GM21526 (cell line): ENCODE results near the gene SLC50A1.
"Not testable (repeated sequence)": the region's sequence is repeated elsewhere in the genome, so short reads cannot be mapped to it uniquely, and the experiment has no call there.

Experiments
- ATAC-seq: cut with Tn5 transposase; IDR thresholded peaks from one replicate; pipeline ENCODE4 v1.9.1; 2021; ENCODE audit warnings: moderate library complexity; ENCODE audit not compliant: unreplicated experiment, low FRiP score

The SLC50A1 gene

GRCh38 chr1:155113450-155113980 is 22.1 kb upstream of the SLC50A1 start:
- ATAC-seq = no peak

- ATAC-seq = no peak
Observed at GRCh38 chr1:155116113-155116764, 19.4 kb upstream of the SLC50A1 start.

DNA sequence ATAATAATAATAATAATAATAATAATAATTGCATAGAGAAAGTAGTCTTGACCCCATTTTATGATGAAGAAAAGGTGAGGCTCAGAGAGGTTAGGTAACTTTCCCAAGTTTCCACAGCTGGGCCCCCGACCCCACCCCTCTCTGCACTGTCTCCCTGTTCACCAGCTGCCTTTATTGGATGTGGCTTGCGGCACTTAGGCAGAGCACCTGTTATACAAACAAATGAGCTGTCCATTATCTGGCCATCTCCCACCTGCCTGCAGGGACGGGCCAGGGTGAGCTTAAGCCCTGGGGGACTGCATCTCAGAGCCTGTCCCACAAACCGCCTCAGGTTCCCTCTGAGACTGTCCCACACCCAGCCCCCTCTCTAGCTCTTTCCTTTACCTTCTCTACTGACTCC is 18.0 kb upstream of the SLC50A1 start:
- ATAC-seq = no peak

- not testable (repeated sequence) for ATAC-seq
Observed at GRCh38 chr1:155118090-155118489, 17.6 kb upstream of the SLC50A1 start.

- ATAC-seq = no peak
Observed at GRCh38 chr1:155120253-155120652, 15.4 kb upstream of the SLC50A1 start.

DNA sequence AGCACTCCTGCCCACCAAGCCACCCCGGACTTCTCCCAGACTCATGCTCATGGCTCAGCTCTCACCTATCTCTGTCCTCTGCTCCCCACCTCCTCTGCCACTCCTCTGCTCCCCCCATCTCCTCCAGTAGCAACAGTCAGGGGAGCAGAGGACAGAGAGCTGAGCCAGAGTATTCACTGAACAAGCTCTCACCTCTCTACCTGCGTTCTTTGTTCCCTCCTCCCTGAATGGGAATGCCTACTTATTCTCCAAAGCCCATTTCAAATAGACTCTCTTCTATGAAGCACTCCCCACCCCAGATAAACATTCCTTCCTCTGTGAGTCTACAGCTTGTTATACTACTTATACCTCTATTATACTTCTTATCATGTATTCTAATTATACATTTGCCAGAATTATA is 14.4 kb upstream of the SLC50A1 start:
- no peak for ATAC-seq

DNA sequence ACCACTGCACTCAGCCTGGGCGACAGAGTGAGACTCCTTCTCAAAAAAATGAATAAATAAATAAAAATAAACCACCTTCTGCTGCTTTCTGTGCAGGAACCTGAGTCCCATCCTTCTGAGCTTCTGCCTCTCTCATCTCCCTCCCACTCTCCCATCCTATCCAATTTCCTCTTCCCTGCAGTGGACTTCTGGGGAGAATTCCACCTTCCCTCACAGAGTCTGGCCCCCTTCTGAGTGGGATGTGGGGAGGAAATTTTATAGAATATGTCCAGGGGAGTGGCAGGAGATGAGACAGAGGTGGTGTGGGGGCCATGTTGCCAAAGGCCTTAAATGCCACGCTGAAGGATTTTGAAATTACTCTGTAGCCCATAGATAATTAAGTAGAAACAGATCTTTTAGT is 13.3 kb upstream of the SLC50A1 start:
- no peak for ATAC-seq

DNA sequence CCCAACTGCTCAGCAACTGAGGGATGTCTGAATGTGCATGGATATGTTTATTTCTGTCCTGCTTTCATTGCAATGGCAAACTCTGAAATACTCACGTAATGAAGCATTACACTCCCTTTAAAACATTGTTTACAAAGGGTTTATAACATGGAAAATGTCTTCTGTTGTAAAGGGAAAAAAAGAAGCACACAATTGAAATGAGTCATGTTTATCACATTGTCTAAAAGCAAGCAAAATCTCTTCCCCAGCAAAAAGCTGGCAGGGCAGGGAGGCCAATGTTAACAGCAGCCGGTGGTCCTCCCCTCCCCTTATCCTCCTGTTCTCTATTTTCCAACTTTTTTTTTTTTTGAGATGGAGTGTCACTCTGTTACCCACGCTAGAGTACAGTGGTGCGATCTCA is 11.9 kb upstream of the SLC50A1 start:
- no peak for ATAC-seq

DNA sequence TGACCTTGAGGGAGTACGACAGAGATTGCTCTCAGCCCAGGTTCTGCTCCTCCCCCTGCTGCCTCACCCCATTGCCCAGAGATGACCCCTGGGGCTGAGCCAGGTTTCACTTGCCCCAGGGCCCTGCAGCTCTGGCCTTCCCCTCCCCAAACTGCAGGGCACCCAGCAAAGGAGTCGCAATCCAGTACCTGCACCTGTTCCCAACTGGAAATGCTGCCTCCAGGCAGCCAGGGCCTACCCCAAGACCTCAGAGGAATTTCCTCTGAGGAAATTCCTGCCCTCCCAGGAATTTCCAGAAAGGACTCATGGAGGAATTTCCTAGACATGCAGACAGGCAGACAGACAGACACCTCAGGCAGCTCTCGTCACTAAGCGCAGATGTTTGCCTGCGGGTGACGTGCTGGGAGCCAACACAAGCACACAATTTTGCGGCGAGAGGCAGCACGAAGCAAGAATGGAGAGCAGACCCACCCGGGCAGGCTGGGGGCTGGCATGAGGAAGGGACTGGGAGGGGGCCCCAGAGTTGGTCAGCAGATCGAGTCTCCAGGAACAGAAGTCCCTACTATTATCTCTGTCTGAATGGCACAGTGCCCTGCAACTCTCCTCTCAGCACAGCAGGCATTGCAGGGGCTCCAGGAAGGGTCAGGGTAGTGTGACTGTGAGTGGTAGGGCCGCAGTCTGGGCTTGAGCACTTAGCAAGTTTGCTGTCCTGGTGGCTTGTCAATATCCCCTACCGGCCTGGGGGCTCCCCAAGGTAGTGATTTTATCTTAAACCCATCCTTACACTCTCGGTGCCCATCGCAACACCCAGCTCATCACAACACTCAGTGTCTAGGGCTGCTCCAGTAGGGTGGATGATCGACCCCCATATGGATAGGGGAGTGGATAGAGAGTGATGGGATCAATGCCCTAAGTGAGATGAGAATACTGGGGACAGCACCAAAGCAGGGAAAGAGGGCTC is 10.9 kb upstream of the SLC50A1 start:
- ATAC-seq = no peak

- no peak for ATAC-seq
Observed at GRCh38 chr1:155125511-155125945, 10.1 kb upstream of the SLC50A1 start.

DNA sequence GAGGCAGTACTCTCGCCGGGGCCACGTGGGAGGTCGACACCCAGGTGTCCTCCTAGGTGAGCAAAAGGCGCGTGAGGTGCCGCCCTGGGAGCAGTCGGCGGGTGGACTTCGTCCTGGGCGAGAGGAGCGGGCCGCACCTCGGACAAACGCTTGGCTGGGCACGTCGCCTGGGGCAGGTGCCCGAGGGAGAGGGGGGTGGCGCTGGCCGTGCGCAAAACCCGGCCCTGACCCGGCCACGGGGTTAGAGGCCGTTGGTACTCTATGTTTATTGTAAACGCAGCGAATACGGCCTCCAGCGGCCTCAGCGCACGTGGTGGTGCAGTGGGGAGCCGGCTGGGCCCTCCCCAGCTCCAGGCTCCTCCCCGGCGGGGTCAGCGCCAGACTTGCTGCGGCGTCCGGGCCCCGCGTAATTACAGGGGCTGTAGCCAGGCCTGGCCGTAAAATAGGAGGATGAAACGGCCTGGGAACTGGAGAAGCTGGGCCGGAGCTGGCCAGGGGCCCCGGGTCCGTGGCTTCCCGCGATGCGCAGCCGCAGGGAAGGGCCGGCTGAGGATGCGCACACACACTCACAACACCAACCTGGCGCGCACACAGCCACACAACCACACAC is 9.6 kb upstream of the SLC50A1 start:
- no peak for ATAC-seq

GRCh38 chr1:155126556-155127104 is 9.0 kb upstream of the SLC50A1 start:
- no peak for ATAC-seq

DNA sequence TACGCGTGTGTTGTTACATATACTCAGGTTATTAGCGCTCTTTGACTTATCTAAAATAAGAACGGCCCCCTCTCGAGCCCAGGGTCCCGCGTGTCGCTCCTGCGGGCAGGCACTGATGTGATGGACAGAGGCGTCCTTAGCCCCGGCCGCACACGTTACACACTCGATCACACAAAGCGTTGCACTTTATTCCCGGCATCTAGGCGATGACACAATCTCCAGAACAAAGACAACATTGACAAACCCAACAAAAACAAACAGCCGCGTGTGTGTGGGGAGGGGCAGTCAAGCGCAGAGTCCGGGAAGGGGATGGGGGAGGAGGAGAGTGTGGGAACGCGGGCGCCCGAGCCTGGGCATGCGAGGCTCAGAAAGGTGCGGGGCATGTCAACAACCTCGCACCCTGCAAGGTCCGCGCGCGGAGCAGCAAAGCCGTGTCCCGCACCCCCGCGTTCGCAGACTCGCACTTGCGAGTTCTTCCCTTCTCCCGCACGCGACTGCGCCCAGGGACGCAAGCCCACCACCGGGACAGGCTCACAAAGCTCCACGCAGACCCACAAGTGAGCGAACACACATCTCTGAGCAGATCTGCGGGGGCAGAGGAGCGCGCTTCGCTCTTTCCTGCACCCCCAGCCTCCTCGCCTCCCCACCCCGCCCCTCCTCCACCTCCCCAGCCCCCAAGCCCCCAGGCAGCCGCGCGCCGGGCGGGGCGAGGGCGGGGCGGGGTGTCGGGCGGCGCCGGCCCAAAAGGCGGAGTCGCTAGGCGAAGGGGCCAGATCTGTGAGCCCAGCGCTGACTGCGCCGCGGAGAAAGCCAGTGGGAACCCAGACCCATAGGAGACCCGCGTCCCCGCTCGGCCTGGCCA is 8.3 kb upstream of the SLC50A1 start, which contains the start of gene EFNA1:
TSS of gene EFNA1 (plus strand) at position 772 of the 862 bp plus-strand sequence. CDS start 102 bp downstream, outside the sequence.
- ATAC-seq = no peak

DNA sequence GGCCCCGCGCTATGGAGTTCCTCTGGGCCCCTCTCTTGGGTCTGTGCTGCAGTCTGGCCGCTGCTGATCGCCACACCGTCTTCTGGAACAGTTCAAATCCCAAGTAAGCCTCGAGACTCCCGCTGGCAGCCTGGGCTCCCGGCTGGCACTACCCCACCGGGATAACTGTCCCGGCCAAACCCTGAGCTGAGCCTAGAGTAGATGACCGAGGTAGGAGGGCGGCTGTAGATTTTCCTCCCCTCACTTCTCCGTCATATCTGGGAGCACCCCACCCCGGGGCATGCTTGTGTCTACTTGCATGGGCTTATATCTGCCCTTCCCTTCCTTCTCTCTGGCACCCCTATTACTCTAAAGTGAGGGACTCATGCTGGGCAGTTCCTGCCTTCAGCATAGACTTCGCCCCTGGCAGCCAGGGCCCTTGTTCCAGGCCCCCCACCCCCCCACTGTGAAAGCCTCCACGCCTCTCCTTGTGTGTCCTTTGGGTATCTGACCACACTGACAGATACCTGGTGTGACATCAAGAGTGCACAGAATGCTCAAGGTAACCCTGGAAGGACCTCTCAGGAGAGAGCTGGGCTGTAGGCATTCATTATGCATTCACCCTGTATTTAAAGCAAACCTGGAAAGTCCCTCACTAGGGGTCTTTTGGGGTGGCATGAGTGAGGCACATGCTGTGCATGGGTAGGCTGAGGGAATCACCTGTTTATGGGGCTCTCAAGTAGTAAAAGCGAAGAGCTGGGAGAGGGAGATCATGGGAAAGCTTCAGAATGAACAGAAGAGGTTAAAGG is 7.5 kb upstream of the SLC50A1 start:
- ATAC-seq = no peak

DNA sequence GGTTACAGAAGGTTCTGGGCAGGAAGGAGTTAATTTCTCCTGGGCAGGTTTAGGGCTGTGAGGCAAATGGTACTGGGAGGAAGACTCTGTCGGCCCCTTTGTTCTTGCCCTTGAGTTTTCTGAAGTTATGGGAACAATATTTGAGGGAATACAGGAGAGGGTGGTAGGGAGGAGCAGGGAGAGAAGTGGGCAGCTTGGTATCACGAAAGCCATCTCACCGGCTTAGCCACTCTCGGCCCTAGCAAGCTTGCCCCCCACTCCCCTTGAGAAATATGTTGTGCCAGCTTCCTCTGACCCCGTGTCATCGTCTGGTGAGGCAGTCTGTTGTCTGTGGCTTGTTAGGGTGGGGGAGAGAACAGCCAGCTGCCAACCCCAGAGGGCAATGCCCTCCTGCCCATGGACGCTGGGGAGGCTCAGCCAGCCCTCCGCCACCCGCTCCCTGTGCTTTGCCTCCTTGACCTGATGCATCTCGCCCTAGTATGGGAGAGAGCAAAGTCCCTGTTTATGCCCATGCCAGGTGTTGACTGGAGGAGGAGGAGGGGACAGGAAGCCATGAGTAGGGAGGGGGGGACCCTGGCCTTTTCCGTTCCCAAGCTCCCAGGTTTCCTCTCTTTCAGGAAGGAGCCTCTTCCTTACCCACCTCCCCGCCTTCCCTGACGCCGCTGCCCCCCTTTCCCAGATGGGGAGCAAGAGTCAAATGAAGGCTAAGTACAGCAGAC is 6.7 kb upstream of the SLC50A1 start:
- ATAC-seq = no peak

DNA sequence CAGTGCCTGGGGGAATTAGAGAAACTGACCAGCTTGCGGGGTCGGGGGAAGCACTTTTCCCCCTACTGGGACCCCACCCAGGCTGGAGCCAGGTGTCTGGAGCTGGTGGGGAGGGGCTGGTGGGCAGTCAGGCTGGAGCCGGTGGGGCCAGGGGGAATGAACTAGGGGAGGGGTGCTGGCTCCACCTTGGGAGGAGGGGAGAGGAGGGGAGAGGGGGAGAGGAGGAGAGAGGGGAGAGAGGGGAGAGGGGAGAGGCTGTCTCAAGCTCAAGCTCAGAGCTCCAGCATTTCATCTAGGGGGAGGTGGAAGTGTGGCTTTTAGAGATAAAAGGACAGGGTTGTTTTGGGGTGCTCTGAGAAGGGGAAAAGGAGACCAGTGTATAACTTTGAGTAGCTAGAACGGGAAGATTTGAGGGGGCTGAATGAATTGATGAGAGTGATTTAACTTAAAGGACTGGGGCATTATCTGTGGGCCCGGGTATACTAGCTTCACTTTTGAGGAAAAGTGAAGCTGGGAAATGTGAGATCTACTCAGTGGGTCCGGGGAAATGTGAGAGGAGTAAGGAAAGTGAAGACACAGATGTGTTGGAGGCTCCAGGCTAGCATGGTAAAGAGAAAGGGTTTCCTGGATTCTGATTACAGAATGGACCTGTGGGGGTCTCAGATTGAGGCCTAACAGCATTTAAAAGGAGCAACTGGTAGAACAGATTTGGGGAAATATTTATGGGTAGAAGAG is 5.2 kb upstream of the SLC50A1 start:
- no peak for ATAC-seq

DNA sequence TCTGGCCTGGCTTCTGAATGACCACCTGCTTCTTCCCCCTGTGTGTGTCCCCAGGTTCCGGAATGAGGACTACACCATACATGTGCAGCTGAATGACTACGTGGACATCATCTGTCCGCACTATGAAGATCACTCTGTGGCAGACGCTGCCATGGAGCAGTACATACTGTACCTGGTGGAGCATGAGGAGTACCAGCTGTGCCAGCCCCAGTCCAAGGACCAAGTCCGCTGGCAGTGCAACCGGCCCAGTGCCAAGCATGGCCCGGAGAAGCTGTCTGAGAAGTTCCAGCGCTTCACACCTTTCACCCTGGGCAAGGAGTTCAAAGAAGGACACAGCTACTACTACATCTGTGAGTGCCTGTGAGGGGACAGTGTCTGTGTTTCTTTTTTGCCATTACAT is 4.4 kb upstream of the SLC50A1 start:
- no peak for ATAC-seq

- ATAC-seq = no peak
Observed at GRCh38 chr1:155131856-155132255, 3.8 kb upstream of the SLC50A1 start.
